Measurements from ENCODE around the gene STAT5B. TPM values are rescaled to one million over a fixed set of nuclear protein-coding genes. Genes with fewer than 3 reads are reported as not detected.
A peak's percentile ranks its signal among the peaks of the same experiment; 100 is the strongest.

The STAT5B gene
- total RNA-seq, 2 experiments from 2014 or later, result 185 to 192 TPM

GRCh38 chr17:42312285-42313130, 36.3 kb upstream of the STAT5B start:
- DNase-seq, result peak; percentile 95
- Mint-ChIP-seq H3K9me3 (no peaks in the 10 kb centered on the region), H3K4me3 (peak overlapping the region; percentile 44), H3K4me1 (ENCODE audit: low read depth) (peaks cover 86% of the 10 kb centered on the region), H3K36me3 (ENCODE audit: low read depth) (peaks cover 71% of the 10 kb centered on the region), H3K27ac (peak overlapping the region; percentile 92), H3K27me3 (ENCODE audit: low read depth) (no peaks in the 10 kb centered on the region)
- intact Hi-C loops (cut with micrococcal nuclease), result loop anchor here (1.0 to 5.0 kb wide), 8 partner anchors 10 to 295 kb away; partner anchors contain the start of genes DNAJC7 and KCNH4
- CTCF ChIA-PET, result interaction anchor here (0.6 to 22.2 kb wide), 17 partner anchors 9 to 132 kb away, joined by 3 to 442 read pairs (median 4); partner anchors contain the start of genes GHDC, KCNH4, STAT3 and STAT5A

GRCh38 chr17:42312035-42312284, 35.8 kb upstream of the STAT5B start:
- H3K4me3 Mint-ChIP-seq, result peak overlapping the region; percentile 44
- peaks cover 85% of the 10 kb centered on the region for H3K4me1 Mint-ChIP-seq (ENCODE audit: low read depth)
- no peaks in the 10 kb centered on the region for H3K9me3 Mint-ChIP-seq
- no peak for DNase-seq
- H3K36me3 Mint-ChIP-seq (ENCODE audit: low read depth), result peaks cover 71% of the 10 kb centered on the region
- H3K27ac Mint-ChIP-seq, result peak overlapping the region; percentile 92
- CTCF ChIA-PET, result interaction anchor here (0.6 to 22.2 kb wide), 17 partner anchors 10 to 131 kb away, joined by 3 to 442 read pairs (median 4); partner anchors contain the start of genes GHDC, KCNH4, STAT3 and STAT5A
- intact Hi-C loops (cut with micrococcal nuclease), result loop anchor here (1.0 to 5.0 kb wide), 8 partner anchors 10 to 295 kb away; partner anchors contain the start of genes DNAJC7 and KCNH4
- H3K27me3 Mint-ChIP-seq (ENCODE audit: low read depth), result no peaks in the 10 kb centered on the region

- Mint-ChIP-seq H3K9me3 (no peaks in the 10 kb centered on the region), H3K27me3 (ENCODE audit: low read depth) (no peaks in the 10 kb centered on the region), H3K4me1 (ENCODE audit: low read depth) (peaks cover 81% of the 10 kb centered on the region), H3K4me3 (peak overlapping the region; percentile 56), H3K36me3 (ENCODE audit: low read depth) (peaks cover 68% of the 10 kb centered on the region), H3K27ac (peak overlapping the region; percentile 92)
- CTCF ChIA-PET, result interaction anchor here (0.7 to 22.2 kb wide), 14 partner anchors 10 to 117 kb away, joined by 3 to 442 read pairs (median 4); partner anchors contain the start of genes GHDC, STAT3 and STAT5A
- peak; percentile 52 for DNase-seq
- intact Hi-C loops (cut with micrococcal nuclease), result loop anchor here (1.0 to 5.0 kb wide), 9 partner anchors 11 to 294 kb away; partner anchors contain the start of genes DNAJC7, KCNH4 and STAT5A
Measured at GRCh38 chr17:42311240-42312034, 35.2 kb upstream of the STAT5B start.

- CTCF ChIA-PET, result interaction anchor here (0.6 to 22.2 kb wide), 9 partner anchors 11 to 104 kb away, joined by 3 to 442 read pairs (median 9); partner anchors contain the start of gene STAT3
- Mint-ChIP-seq H3K27me3 (ENCODE audit: low read depth) (no peaks in the 10 kb centered on the region), H3K36me3 (ENCODE audit: low read depth) (peaks cover 70% of the 10 kb centered on the region), H3K9me3 (no peaks in the 10 kb centered on the region), H3K4me1 (ENCODE audit: low read depth) (peaks cover 80% of the 10 kb centered on the region), H3K4me3 (peak overlapping the region; percentile 3), H3K27ac (peak overlapping the region; percentile 92)
- DNase-seq, result peak; percentile 68
- intact Hi-C loops (cut with micrococcal nuclease), result loop anchor here (1.0 to 5.0 kb wide), 4 partner anchors 22 to 294 kb away; partner anchors contain the start of genes DNAJC7, KCNH4 and STAT5A
Measured at GRCh38 chr17:42310787-42311215, 34.6 kb upstream of the STAT5B start.

GRCh38 chr17:42309986-42310786, 34.0 kb upstream of the STAT5B start:
- Mint-ChIP-seq H3K4me1 (ENCODE audit: low read depth) (peaks cover 75% of the 10 kb centered on the region), H3K9me3 (no peaks in the 10 kb centered on the region), H3K36me3 (ENCODE audit: low read depth) (peaks cover 65% of the 10 kb centered on the region), H3K27me3 (ENCODE audit: low read depth) (no peaks in the 10 kb centered on the region), H3K27ac (peak overlapping the region; percentile 92), H3K4me3 (no peak overlapping the region)
- no peak for DNase-seq
- intact Hi-C loops (cut with micrococcal nuclease), result loop anchor here (5.0 kb wide), 3 partner anchors 128 to 293 kb away; partner anchors contain the start of genes DNAJC7 and KCNH4
- CTCF ChIA-PET, result interaction anchor here (0.6 to 22.2 kb wide), 8 partner anchors 12 to 93 kb away, joined by 3 to 442 read pairs (median 4); no protein-coding TSS in a partner anchor

GRCh38 chr17:42309142-42309541, 33.0 kb upstream of the STAT5B start:
- Mint-ChIP-seq H3K36me3 (ENCODE audit: low read depth) (peaks cover 68% of the 10 kb centered on the region), H3K4me3 (no peak overlapping the region), H3K9me3 (no peaks in the 10 kb centered on the region), H3K4me1 (ENCODE audit: low read depth) (peaks cover 77% of the 10 kb centered on the region), H3K27ac (peak overlapping the region; percentile 92), H3K27me3 (ENCODE audit: low read depth) (no peaks in the 10 kb centered on the region)
- DNase-seq, result no peak
- CTCF ChIA-PET, result interaction anchor here (0.6 to 22.2 kb wide), 6 partner anchors 12 to 94 kb away, joined by 3 to 442 read pairs (median 4); no protein-coding TSS in a partner anchor
- intact Hi-C loops (cut with micrococcal nuclease), result no loop called here

GRCh38 chr17:42308446-42308845, 32.3 kb upstream of the STAT5B start:
- Mint-ChIP-seq H3K27ac (peak overlapping the region; percentile 25), H3K9me3 (no peaks in the 10 kb centered on the region), H3K36me3 (ENCODE audit: low read depth) (peaks cover 68% of the 10 kb centered on the region), H3K4me3 (no peak overlapping the region), H3K4me1 (ENCODE audit: low read depth) (peaks cover 77% of the 10 kb centered on the region), H3K27me3 (ENCODE audit: low read depth) (no peaks in the 10 kb centered on the region)
- no peak for DNase-seq
- CTCF ChIA-PET, result interaction anchor here (1.3 to 22.2 kb wide), 4 partner anchors 14 to 94 kb away, joined by 4 to 442 read pairs (median 24); no protein-coding TSS in a partner anchor
- intact Hi-C loops (cut with micrococcal nuclease), result no loop called here

- Mint-ChIP-seq H3K27me3 (ENCODE audit: low read depth) (no peaks in the 10 kb centered on the region), H3K4me1 (ENCODE audit: low read depth) (peaks cover 71% of the 10 kb centered on the region), H3K36me3 (ENCODE audit: low read depth) (peaks cover 73% of the 10 kb centered on the region), H3K27ac (no peak overlapping the region), H3K4me3 (no peak overlapping the region), H3K9me3 (no peaks in the 10 kb centered on the region)
- intact Hi-C loops (cut with micrococcal nuclease), result no loop called here
- CTCF ChIA-PET, result interaction anchor here (0.7 to 22.2 kb wide), 2 partner anchors 12 to 95 kb away, joined by 3 to 442 read pairs; no protein-coding TSS in a partner anchor
- no peak for DNase-seq
Measured at GRCh38 chr17:42307362-42307927, 31.3 kb upstream of the STAT5B start.

- Mint-ChIP-seq H3K4me1 (ENCODE audit: low read depth) (peaks cover 67% of the 10 kb centered on the region), H3K27me3 (ENCODE audit: low read depth) (no peaks in the 10 kb centered on the region), H3K4me3 (no peak overlapping the region), H3K36me3 (ENCODE audit: low read depth) (peaks cover 77% of the 10 kb centered on the region), H3K9me3 (no peaks in the 10 kb centered on the region), H3K27ac (peak overlapping the region; percentile 78)
- DNase-seq, result no peak
- CTCF ChIA-PET, result interaction anchor here (1.0 to 1.4 kb wide), 2 partner anchors 97 to 100 kb away, joined by 3 to 4 read pairs; no protein-coding TSS in a partner anchor
- intact Hi-C loops (cut with micrococcal nuclease), result no loop called here
Measured at GRCh38 chr17:42306385-42306667, 30.1 kb upstream of the STAT5B start.

- H3K4me3 Mint-ChIP-seq, result no peak overlapping the region
- H3K27ac Mint-ChIP-seq, result peak overlapping the region; percentile 78
- DNase-seq, result peak; percentile 59
- H3K36me3 Mint-ChIP-seq (ENCODE audit: low read depth), result peaks cover 77% of the 10 kb centered on the region
- H3K27me3 Mint-ChIP-seq (ENCODE audit: low read depth), result no peaks in the 10 kb centered on the region
- CTCF ChIA-PET, result interaction anchor here (0.7 to 1.4 kb wide), 3 partner anchors 97 to 269 kb away, joined by 3 to 4 read pairs (median 3); no protein-coding TSS in a partner anchor
- no peaks in the 10 kb centered on the region for H3K9me3 Mint-ChIP-seq
- H3K4me1 Mint-ChIP-seq (ENCODE audit: low read depth), result peaks cover 62% of the 10 kb centered on the region
- intact Hi-C loops (cut with micrococcal nuclease), result no loop called here
Measured at GRCh38 chr17:42305543-42306384, 29.6 kb upstream of the STAT5B start.

Measured in activated naive CD4-positive, alpha-beta T cell treated with anti-CD3 and anti-CD28 coated beads for 36 hours (primary cell).